ENCODE data around the gene WDR36. TPM values are rescaled to one million over a fixed set of nuclear protein-coding genes. Genes with fewer than 3 reads are reported as not detected.

WDR36 gene
- total and polyA plus RNA-seq, 2 of the 8 experiments (the other 6 are each of a cell fraction or from before 2014, with no cell fraction given): 9.3 to 41.8 TPM

GRCh38 chr5:111158105-111158744, 66.1 kb downstream of the WDR36 start (continued):
- peak; percentile 96 to 99 for TF ChIP-seq RAD21 (IDR thresholded peaks at IDR 0.05 in 1 of 2, conservative IDR thresholded peaks at IDR 0.05 in 1 of 2; ENCODE audit: low read depth in 2 of 2, low read length in 2 of 2)
- no peak for TF ChIP-seq ATF3 (IDR thresholded peaks at IDR 0.05; ENCODE audit: insufficient read depth, low read depth, low read length)
- no peak for TF ChIP-seq ZNF274 (IDR thresholded peaks at IDR 0.05; ENCODE audit: borderline replicate concordance, extremely low read depth, low read length)
- TF ChIP-seq EGR1 (IDR thresholded peaks at IDR 0.05; ENCODE audit: borderline replicate concordance, low read depth, low read length): no peak
